CD4-positive, alpha-beta memory T cell (primary cell): Measurements from ENCODE around the gene MYPN. TPM values are rescaled to one million over a fixed set of nuclear protein-coding genes. Genes with fewer than 3 reads are reported as not detected.

ENCODE experiments used
- CTCF ChIA-PET: fragments of 350-600 bp; sonication (Branson Sonifier 250); formaldehyde crosslinking; loops from one replicate; lab custom pipeline; 2021; ENCODE audit warnings: inconsistent platforms; ENCODE audit not compliant: partially characterized antibody; lab: Charles Lee
- POLR2A ChIA-PET: fragments of 350-600 bp; sonication (Branson Sonifier 250); formaldehyde crosslinking; loops from one replicate; lab custom pipeline; 2021; ENCODE audit not compliant: partially characterized antibody; lab: Charles Lee
- DNase-seq, 5 donors: peaks; one replicate each; pipeline versions ENCODE4 v3.0.0 to v3.0.0-alpha.2; 2020 to 2022; ENCODE audit warnings: mixed read lengths in 1 of 5
- H3K27ac ChIP-seq: one replicate; pipeline ENCODE4 v1.7.0; 2013; ENCODE audit warnings: low read depth, low read length
- H3K27me3 ChIP-seq: 2 replicates; pipeline ENCODE4 v1.7.0; 2013; ENCODE audit warnings: mild to moderate bottlenecking, low read length, moderate library complexity; ENCODE audit not compliant: insufficient read depth
- H3K36me3 ChIP-seq: 2 replicates; pipeline ENCODE4 v1.7.0; 2013; ENCODE audit warnings: mild to moderate bottlenecking, low read length, moderate library complexity; ENCODE audit not compliant: insufficient read depth
- H3K4me1 ChIP-seq: 2 replicates; pipeline ENCODE4 v1.7.0; 2013; ENCODE audit warnings: mild to moderate bottlenecking, low read length, moderate library complexity; ENCODE audit not compliant: insufficient read depth
- H3K4me3 ChIP-seq, 2 donors: one replicate each; pipeline ENCODE4 v1.7.0; 2013; ENCODE audit warnings: low read length in 2 of 2, mild to moderate bottlenecking in 1 of 2
- H3K9me3 ChIP-seq, 2 donors: one replicate each; pipeline ENCODE4 v1.7.0; 2013; ENCODE audit warnings: low read length in 2 of 2, control low read depth in 1 of 2; ENCODE audit not compliant: control insufficient read depth in 1 of 2
- H3K27ac Mint-ChIP-seq, 7 donors: one replicate each; pipeline ENCODE4 v1.8.0; 2020 to 2021; ENCODE audit warnings: mixed read lengths in 7 of 7, mild to moderate bottlenecking in 6 of 7, inconsistent platforms in 3 of 7, moderate library complexity in 3 of 7
- H3K27me3 Mint-ChIP-seq, 2 donors: one replicate each; pipeline ENCODE4 v1.8.0; 2020 to 2021; ENCODE audit warnings: mixed read lengths in 2 of 2
- H3K36me3 Mint-ChIP-seq, 2 donors: one replicate each; pipeline ENCODE4 v1.8.0; 2020 to 2021; ENCODE audit warnings: mixed read lengths in 2 of 2, inconsistent platforms in 1 of 2, mild to moderate bottlenecking in 1 of 2
- H3K4me1 Mint-ChIP-seq, 4 donors: one replicate each; pipeline ENCODE4 v1.8.0; 2020 to 2021; ENCODE audit warnings: mixed read lengths in 4 of 4, mild to moderate bottlenecking in 1 of 4
- H3K4me3 Mint-ChIP-seq, 8 donors: one replicate each; pipeline ENCODE4 v1.8.0; 2020 to 2021; ENCODE audit warnings: mixed read lengths in 8 of 8, mild to moderate bottlenecking in 7 of 8, moderate library complexity in 6 of 8, inconsistent platforms in 3 of 8
- H3K9me3 Mint-ChIP-seq, 8 donors: one replicate each; pipeline ENCODE4 v1.8.0; 2020 to 2021; ENCODE audit warnings: mixed read lengths in 8 of 8, mild to moderate bottlenecking in 5 of 8, inconsistent platforms in 3 of 8, moderate library complexity in 1 of 8
- intact Hi-C: fragments of 100-400 bp; cut with micrococcal nuclease; formaldehyde crosslinking; loops from one replicate; pipeline ENCODE4 v1.15.1; 2023
- polyA plus RNA-seq, 2 donors: library from polyadenylated mRNA; unstranded; fragments of 300-500 nt; fragmentation: Illumina TruSeq; gene quantifications; one replicate each; pipeline ENCODE4 v1.2.3, GENCODE V29; 2021
- total RNA-seq, 2 experiments: library from RNA; stranded (reverse); gene quantifications; one replicate each; pipeline ENCODE4 v1.2.3, GENCODE V29; 2021

Gene MYPN
- total and polyA plus RNA-seq, 4 experiments from 2014 or later: not detected

GRCh38 chr10:68196701-68197100 lies 87.4 kb downstream of the MYPN start:
- Histone ChIP-seq H3K27me3 (no peaks in the 10 kb centered on the region), H3K36me3 (no peaks in the 10 kb centered on the region), H3K9me3 (no peaks in the 10 kb centered on the region), H3K27ac (no peak overlapping the region), H3K4me3 (no peak overlapping the region), H3K4me1 (no peaks in the 10 kb centered on the region)
- DNase-seq: no peak
- Mint-ChIP-seq H3K9me3 (peaks cover 0 to 7% (median 0%) of the 10 kb centered on the region in 8 donors), H3K4me3 (no peak overlapping the region), H3K27ac (no peak overlapping the region), H3K36me3 (no peaks in the 10 kb centered on the region), H3K4me1 (no peaks in the 10 kb centered on the region), H3K27me3 (peaks cover 23 to 29% of the 10 kb centered on the region in 2 donors)
- intact Hi-C loops: no loop called here
- POLR2A ChIA-PET: no interaction called here
- CTCF ChIA-PET: interaction anchor here (0.9 to 1.3 kb wide), 2 partner anchors 16 to 17 kb away, joined by 3 to 6 read pairs; no protein-coding TSS in a partner anchor

GRCh38 chr10:68202960-68203353 lies 93.7 kb downstream of the MYPN start:
- Mint-ChIP-seq H3K27me3 (peaks cover 24 to 31% of the 10 kb centered on the region in 2 donors), H3K4me3 (no peak overlapping the region), H3K36me3 (no peaks in the 10 kb centered on the region), H3K9me3 (no peaks in the 10 kb centered on the region), H3K4me1 (peaks cover 0 to 1% (median 0%) of the 10 kb centered on the region in 4 donors), H3K27ac (no peak overlapping the region)
- no peak overlapping the region for H3K27ac ChIP-seq
- no peaks in the 10 kb centered on the region for H3K4me1 ChIP-seq
- intact Hi-C loops: no loop called here
- no peaks in the 10 kb centered on the region for H3K9me3 ChIP-seq
- DNase-seq: no peak
- no peak overlapping the region for H3K4me3 ChIP-seq
- no peaks in the 10 kb centered on the region for H3K27me3 ChIP-seq
- ChIA-PET POLR2A (no interaction called here), CTCF (interaction anchor here (0.9 to 1.3 kb wide), 3 partner anchors 9 to 145 kb away, joined by 4 to 5 read pairs (median 5); no protein-coding TSS in a partner anchor)
- H3K36me3 ChIP-seq: no peaks in the 10 kb centered on the region

GRCh38 chr10:68208424-68209042 lies 99.2 kb downstream of the MYPN start:
- no peak for DNase-seq
- no peak overlapping the region for H3K27ac ChIP-seq
- H3K27me3 ChIP-seq: no peaks in the 10 kb centered on the region
- no peak overlapping the region for H3K4me3 ChIP-seq
- no peaks in the 10 kb centered on the region for H3K36me3 ChIP-seq
- Mint-ChIP-seq H3K9me3 (no peaks in the 10 kb centered on the region), H3K27me3 (peaks cover 10 to 12% of the 10 kb centered on the region in 2 donors), H3K4me3 (no peak overlapping the region), H3K27ac (peak overlapping the region in 1 of 7 donors; percentile 42), H3K4me1 (no peaks in the 10 kb centered on the region), H3K36me3 (no peaks in the 10 kb centered on the region)
- POLR2A ChIA-PET: no interaction called here
- CTCF ChIA-PET: no interaction called here
- intact Hi-C loops: loop anchor here (1.0 kb wide), 1 partner anchor 420 kb away; no protein-coding TSS in a partner anchor
- H3K4me1 ChIP-seq: no peaks in the 10 kb centered on the region
- no peaks in the 10 kb centered on the region for H3K9me3 ChIP-seq

- Histone ChIP-seq H3K9me3 (no peaks in the 10 kb centered on the region), H3K36me3 (no peaks in the 10 kb centered on the region), H3K27ac (no peak overlapping the region), H3K4me3 (no peak overlapping the region), H3K27me3 (no peaks in the 10 kb centered on the region), H3K4me1 (no peaks in the 10 kb centered on the region)
- H3K36me3 Mint-ChIP-seq: no peaks in the 10 kb centered on the region
- POLR2A ChIA-PET: no interaction called here
- CTCF ChIA-PET: interaction anchor here (0.9 to 2.6 kb wide), 5 partner anchors 9 to 683 kb away, joined by 3 to 41 read pairs (median 4); partner anchors contain the start of gene RUFY2
- H3K9me3 Mint-ChIP-seq: no peaks in the 10 kb centered on the region
- no peak for DNase-seq
- H3K4me1 Mint-ChIP-seq: no peaks in the 10 kb centered on the region
- H3K27me3 Mint-ChIP-seq: peaks cover 2% of the 10 kb centered on the region in 2 donors
- no peak overlapping the region for H3K27ac Mint-ChIP-seq
- intact Hi-C loops: loop anchor here (1.0 to 5.0 kb wide), 4 partner anchors 91 to 356 kb away; partner anchors contain the start of gene RUFY2
- no peak overlapping the region for H3K4me3 Mint-ChIP-seq
Observed at GRCh38 chr10:68211669-68212068, 102.4 kb downstream of the MYPN start.

- H3K27ac ChIP-seq: no peak overlapping the region
- intact Hi-C loops: loop anchor here (1.0 to 5.0 kb wide), 4 partner anchors 89 to 358 kb away; partner anchors contain the start of gene RUFY2
- H3K9me3 Mint-ChIP-seq: no peaks in the 10 kb centered on the region
- no peak overlapping the region for H3K27ac Mint-ChIP-seq
- no peaks in the 10 kb centered on the region for H3K4me1 Mint-ChIP-seq
- peak in 4 of 5 donors; percentile 15 to 25 (median 17) for DNase-seq
- H3K36me3 ChIP-seq: no peaks in the 10 kb centered on the region
- POLR2A ChIA-PET: interaction anchor here (0.9 kb wide), 1 partner anchor 120 kb away, joined by 3 read pairs; the partner anchor contains the start of gene PBLD
- peaks cover 0 to 2% of the 10 kb centered on the region in 2 donors for H3K27me3 Mint-ChIP-seq
- H3K9me3 ChIP-seq: no peaks in the 10 kb centered on the region
- H3K4me1 ChIP-seq: no peaks in the 10 kb centered on the region
- no peak overlapping the region for H3K4me3 Mint-ChIP-seq
- H3K36me3 Mint-ChIP-seq: no peaks in the 10 kb centered on the region
- H3K27me3 ChIP-seq: no peaks in the 10 kb centered on the region
- H3K4me3 ChIP-seq: no peak overlapping the region
- CTCF ChIA-PET: interaction anchor here (0.6 to 2.6 kb wide), 24 partner anchors 11 to 686 kb away, joined by 3 to 41 read pairs (median 4); partner anchors contain the start of genes ATOH7, DNA2 and RUFY2
Observed at GRCh38 chr10:68212721-68213352, 103.5 kb downstream of the MYPN start.

- Mint-ChIP-seq H3K36me3 (no peaks in the 10 kb centered on the region), H3K9me3 (no peaks in the 10 kb centered on the region), H3K27ac (no peak overlapping the region), H3K27me3 (peaks cover 0 to 2% of the 10 kb centered on the region in 2 donors), H3K4me3 (no peak overlapping the region), H3K4me1 (no peaks in the 10 kb centered on the region)
- Histone ChIP-seq H3K36me3 (no peaks in the 10 kb centered on the region), H3K9me3 (no peaks in the 10 kb centered on the region), H3K4me3 (no peak overlapping the region), H3K27me3 (no peaks in the 10 kb centered on the region), H3K4me1 (no peaks in the 10 kb centered on the region), H3K27ac (no peak overlapping the region)
- POLR2A ChIA-PET: no interaction called here
- no peak for DNase-seq
- CTCF ChIA-PET: interaction anchor here (0.7 kb wide), 1 partner anchor 31 kb away, joined by 3 read pairs; no protein-coding TSS in a partner anchor
- intact Hi-C loops: no loop called here
Observed at GRCh38 chr10:68218786-68219185, 109.5 kb downstream of the MYPN start.

- no peaks in the 10 kb centered on the region for H3K4me1 Mint-ChIP-seq
- H3K4me3 ChIP-seq: no peak overlapping the region
- H3K9me3 Mint-ChIP-seq: no peaks in the 10 kb centered on the region
- ChIA-PET POLR2A (no interaction called here), CTCF (no interaction called here)
- no peak overlapping the region for H3K27ac Mint-ChIP-seq
- H3K4me1 ChIP-seq: no peaks in the 10 kb centered on the region
- H3K36me3 Mint-ChIP-seq: no peaks in the 10 kb centered on the region
- H3K4me3 Mint-ChIP-seq: no peak overlapping the region
- no peak for DNase-seq
- no peaks in the 10 kb centered on the region for H3K36me3 ChIP-seq
- no peaks in the 10 kb centered on the region for H3K27me3 ChIP-seq
- no peaks in the 10 kb centered on the region for H3K9me3 ChIP-seq
- intact Hi-C loops: no loop called here
- peaks cover 0 to 2% of the 10 kb centered on the region in 2 donors for H3K27me3 Mint-ChIP-seq
- no peak overlapping the region for H3K27ac ChIP-seq
Observed at GRCh38 chr10:68221196-68221595, 111.9 kb downstream of the MYPN start.
